GM23338 (cell line): Measurements from ENCODE around the gene TPP2. TPM values are rescaled to one million over a fixed set of nuclear protein-coding genes. Genes with fewer than 3 reads are reported as not detected.
A peak's percentile ranks its signal among the peaks of the same experiment; 100 is the strongest.

Experiments
- ATAC-seq: fragments of 200-7000 bp; cut with Tn5 transposase; 3 replicates; pipeline ENCODE4 v1.9.1; 2020
- DNase-seq: peaks from one replicate; pipeline ENCODE4 v3.0.0-alpha.2; 2015; ENCODE audit warnings: low spot score
- H2AFZ ChIP-seq: fragments of 200-600 bp; sonication (generic); 2 replicates; pipeline ENCODE4 v1.8.0; 2016; ENCODE audit warnings: antibody characterized with exemption, mild to moderate bottlenecking, moderate library complexity
- H3F3A ChIP-seq: fragments of 200-600 bp; sonication (generic); replicated peaks from 2 replicates; pipeline ENCODE4 v1.8.0; 2017; ENCODE audit warnings: antibody characterized with exemption, mixed run types, low read depth
- H3K27ac ChIP-seq: fragments of 200-600 bp; sonication (generic); 2 replicates; pipeline ENCODE4 v1.6.1; 2016; ENCODE audit warnings: low read depth
- H3K27me3 ChIP-seq: fragments of 200-600 bp; sonication (generic); 2 replicates; pipeline ENCODE4 v1.8.0; 2016; ENCODE audit warnings: mild to moderate bottlenecking, mixed run types, moderate library complexity; ENCODE audit not compliant: insufficient read depth
- H3K36me3 ChIP-seq: fragments of 200-600 bp; sonication (generic); 2 replicates; pipeline ENCODE4 v1.8.0; 2016; ENCODE audit warnings: mild to moderate bottlenecking; ENCODE audit not compliant: insufficient read depth
- H3K4me1 ChIP-seq: fragments of 200-600 bp; sonication (generic); 2 replicates; pipeline ENCODE4 v1.8.0; 2016; ENCODE audit warnings: mild to moderate bottlenecking, moderate library complexity; ENCODE audit not compliant: insufficient read depth
- H3K4me2 ChIP-seq: fragments of 200-600 bp; sonication (generic); 2 replicates; pipeline ENCODE4 v1.7.1; 2017; ENCODE audit warnings: mixed run types
- H3K4me3 ChIP-seq: fragments of 200-600 bp; sonication (generic); 2 replicates; pipeline ENCODE4 v1.6.1; 2016; ENCODE audit warnings: mixed run types
- H3K79me2 ChIP-seq: fragments of 200-600 bp; sonication (generic); replicated peaks from 2 replicates; pipeline ENCODE4 v1.8.0; 2017; ENCODE audit warnings: mild to moderate bottlenecking; ENCODE audit not compliant: insufficient read depth
- H3K9me2 ChIP-seq: fragments of 200-600 bp; sonication (generic); 2 replicates; pipeline ENCODE4 v1.8.0; 2017; ENCODE audit not compliant: insufficient read depth
- H4K20me1 ChIP-seq: fragments of 200-600 bp; sonication (generic); replicated peaks from 2 replicates; pipeline ENCODE4 v1.8.0; 2017; ENCODE audit warnings: mild to moderate bottlenecking; ENCODE audit not compliant: insufficient read depth
- H3K27ac Mint-ChIP-seq: 2 replicates; pipeline ENCODE4 v1.8.0; 2020; ENCODE audit warnings: inconsistent platforms, mild to moderate bottlenecking, moderate library complexity, mixed read lengths
- H3K27me3 Mint-ChIP-seq: 3 replicates; pipeline ENCODE4 v1.8.0; 2022; ENCODE audit warnings: low read depth, mild to moderate bottlenecking, moderate library complexity, mixed read lengths, inconsistent platforms; ENCODE audit not compliant: insufficient read depth, poor library complexity
- H3K36me3 Mint-ChIP-seq: 3 replicates; pipeline ENCODE4 v1.8.0; 2021; ENCODE audit warnings: low read depth, mild to moderate bottlenecking, inconsistent platforms, moderate library complexity, mixed read lengths
- H3K4me1 Mint-ChIP-seq: 3 replicates; pipeline ENCODE4 v1.8.0; 2020; ENCODE audit warnings: mild to moderate bottlenecking, inconsistent platforms, mixed read lengths
- H3K4me3 Mint-ChIP-seq: 3 replicates; pipeline ENCODE4 v1.8.0; 2021; ENCODE audit warnings: moderate library complexity, mild to moderate bottlenecking, inconsistent platforms, mixed read lengths
- H3K9me3 Mint-ChIP-seq: 3 replicates; pipeline ENCODE4 v1.8.0; 2020; ENCODE audit warnings: moderate library complexity, mild to moderate bottlenecking, inconsistent platforms, mixed read lengths
- EZH2phosphoT487 ChIP-seq: fragments of 200-600 bp; sonication (generic); IDR thresholded peaks from one replicate; pipeline ENCODE4 v1.8.1; 2018; ENCODE audit warnings: antibody characterized with exemption; ENCODE audit not compliant: unreplicated experiment
- NANOG ChIP-seq: IDR thresholded peaks from 2 replicates; pipeline ENCODE4 v1.6.1; 2016; ENCODE audit warnings: antibody characterized with exemption, borderline replicate concordance
- STAT1 ChIP-seq: IDR thresholded peaks from one replicate; pipeline ENCODE4 v1.6.1; 2016; ENCODE audit warnings: antibody characterized with exemption; ENCODE audit not compliant: unreplicated experiment
- polyA plus RNA-seq: library from polyadenylated mRNA; unstranded; fragments of >200 nt; fragmentation: Nextera tagmentation; extraction: Ambion mirVana; gene quantifications from 2 replicates; pipeline ENCODE4 v1.2.1, GENCODE V29; 2016
- total RNA-seq: library from RNA; depleted of rRNA; stranded (reverse); fragments of >200 nt; shearing (Covaris generic); gene quantifications from 2 replicates; pipeline ENCODE4 v1.2.3, GENCODE V29; 2014
- TF ChIP-seq, protein P1 (sequence below): IDR thresholded peaks from one replicate; pipeline ENCODE4 v1.6.1; 2018; ENCODE audit warnings: antibody characterized with exemption; ENCODE audit not compliant: unreplicated experiment
- TF ChIP-seq, protein P2 (sequence below), 2 experiments: fragments of 200-600 bp in 1 of 2; sonication (generic) in 1 of 2; conservative IDR thresholded peaks; 2 replicates each; pipeline versions ENCODE4 v1.5.1 to v1.6.1; 2016 to 2017; ENCODE audit warnings: antibody characterized with exemption in 2 of 2, low read depth in 2 of 2, mild to moderate bottlenecking in 2 of 2, moderate library complexity in 1 of 2
- TF ChIP-seq, protein P3 (sequence below): IDR thresholded peaks from 2 replicates; pipeline ENCODE4 v1.6.1; 2016; ENCODE audit warnings: antibody characterized with exemption
- TF ChIP-seq, protein P4 (sequence below): fragments of 250-450 bp; sonication (Bioruptor Pico); IDR thresholded peaks from 2 replicates; pipeline ENCODE4 v1.5.0; 2020; ENCODE audit warnings: mild to moderate bottlenecking, moderate library complexity

TPP2 gene
- total and polyA plus RNA-seq, 2 experiments from 2014 or later: 56.6 to 111 TPM

DNA sequence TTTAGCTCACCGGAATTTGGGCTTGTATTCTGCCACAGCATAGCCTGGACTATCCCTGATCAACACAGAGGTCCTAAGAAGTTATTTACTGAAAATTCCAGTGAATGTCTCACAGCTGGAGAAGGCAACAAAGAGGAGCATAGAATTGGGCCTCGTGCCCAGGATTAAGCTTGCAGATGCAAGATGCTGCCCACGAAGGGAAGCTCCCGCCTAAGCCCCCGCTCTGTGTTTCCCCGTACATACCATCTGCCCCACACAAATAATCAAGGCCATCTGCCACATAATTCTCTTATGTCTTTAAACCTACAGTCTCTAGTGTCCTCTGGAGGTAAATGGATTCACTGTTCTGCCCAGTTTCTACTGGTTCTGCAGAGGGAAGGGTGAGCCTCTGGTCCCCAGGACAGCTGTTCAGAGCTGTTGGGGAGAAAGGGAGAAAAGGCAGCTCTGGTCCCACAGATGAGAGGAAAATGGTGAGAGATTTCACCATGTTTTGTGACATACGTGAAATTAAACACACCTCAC lies 7.4 kb upstream of the TPP2 start:
- Histone ChIP-seq H3K4me3 (no peak overlapping the region), H3F3A (no peaks in the 10 kb centered on the region), H3K9me2 (no peaks in the 10 kb centered on the region), H2AFZ (no peak overlapping the region), H3K79me2 (0 out of 2 replicates have a peak, but pooled peaks cover 7% of the 10 kb centered on the region), H3K27me3 (no peaks in the 10 kb centered on the region), H3K4me1 (peaks cover 12% of the 10 kb centered on the region), H3K27ac (no peak overlapping the region), H3K4me2 (no peak overlapping the region), H3K36me3 (no peaks in the 10 kb centered on the region), H4K20me1 (no peaks in the 10 kb centered on the region)
- Mint-ChIP-seq H3K36me3 (no peaks in the 10 kb centered on the region), H3K27ac (no peak overlapping the region), H3K4me1 (peaks cover 15% of the 10 kb centered on the region; the same call in 2 of the 3 replicates), H3K27me3 (no peaks in the 10 kb centered on the region), H3K9me3 (no peaks in the 10 kb centered on the region), H3K4me3 (no peak overlapping the region)
- no peak for TF ChIP-seq NANOG
- TF ChIP-seq, protein P1, sequence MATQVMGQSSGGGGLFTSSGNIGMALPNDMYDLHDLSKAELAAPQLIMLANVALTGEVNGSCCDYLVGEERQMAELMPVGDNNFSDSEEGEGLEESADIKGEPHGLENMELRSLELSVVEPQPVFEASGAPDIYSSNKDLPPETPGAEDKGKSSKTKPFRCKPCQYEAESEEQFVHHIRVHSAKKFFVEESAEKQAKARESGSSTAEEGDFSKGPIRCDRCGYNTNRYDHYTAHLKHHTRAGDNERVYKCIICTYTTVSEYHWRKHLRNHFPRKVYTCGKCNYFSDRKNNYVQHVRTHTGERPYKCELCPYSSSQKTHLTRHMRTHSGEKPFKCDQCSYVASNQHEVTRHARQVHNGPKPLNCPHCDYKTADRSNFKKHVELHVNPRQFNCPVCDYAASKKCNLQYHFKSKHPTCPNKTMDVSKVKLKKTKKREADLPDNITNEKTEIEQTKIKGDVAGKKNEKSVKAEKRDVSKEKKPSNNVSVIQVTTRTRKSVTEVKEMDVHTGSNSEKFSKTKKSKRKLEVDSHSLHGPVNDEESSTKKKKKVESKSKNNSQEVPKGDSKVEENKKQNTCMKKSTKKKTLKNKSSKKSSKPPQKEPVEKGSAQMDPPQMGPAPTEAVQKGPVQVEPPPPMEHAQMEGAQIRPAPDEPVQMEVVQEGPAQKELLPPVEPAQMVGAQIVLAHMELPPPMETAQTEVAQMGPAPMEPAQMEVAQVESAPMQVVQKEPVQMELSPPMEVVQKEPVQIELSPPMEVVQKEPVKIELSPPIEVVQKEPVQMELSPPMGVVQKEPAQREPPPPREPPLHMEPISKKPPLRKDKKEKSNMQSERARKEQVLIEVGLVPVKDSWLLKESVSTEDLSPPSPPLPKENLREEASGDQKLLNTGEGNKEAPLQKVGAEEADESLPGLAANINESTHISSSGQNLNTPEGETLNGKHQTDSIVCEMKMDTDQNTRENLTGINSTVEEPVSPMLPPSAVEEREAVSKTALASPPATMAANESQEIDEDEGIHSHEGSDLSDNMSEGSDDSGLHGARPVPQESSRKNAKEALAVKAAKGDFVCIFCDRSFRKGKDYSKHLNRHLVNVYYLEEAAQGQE: no peak
- no peak for DNase-seq
- no peak for ATAC-seq

DNA sequence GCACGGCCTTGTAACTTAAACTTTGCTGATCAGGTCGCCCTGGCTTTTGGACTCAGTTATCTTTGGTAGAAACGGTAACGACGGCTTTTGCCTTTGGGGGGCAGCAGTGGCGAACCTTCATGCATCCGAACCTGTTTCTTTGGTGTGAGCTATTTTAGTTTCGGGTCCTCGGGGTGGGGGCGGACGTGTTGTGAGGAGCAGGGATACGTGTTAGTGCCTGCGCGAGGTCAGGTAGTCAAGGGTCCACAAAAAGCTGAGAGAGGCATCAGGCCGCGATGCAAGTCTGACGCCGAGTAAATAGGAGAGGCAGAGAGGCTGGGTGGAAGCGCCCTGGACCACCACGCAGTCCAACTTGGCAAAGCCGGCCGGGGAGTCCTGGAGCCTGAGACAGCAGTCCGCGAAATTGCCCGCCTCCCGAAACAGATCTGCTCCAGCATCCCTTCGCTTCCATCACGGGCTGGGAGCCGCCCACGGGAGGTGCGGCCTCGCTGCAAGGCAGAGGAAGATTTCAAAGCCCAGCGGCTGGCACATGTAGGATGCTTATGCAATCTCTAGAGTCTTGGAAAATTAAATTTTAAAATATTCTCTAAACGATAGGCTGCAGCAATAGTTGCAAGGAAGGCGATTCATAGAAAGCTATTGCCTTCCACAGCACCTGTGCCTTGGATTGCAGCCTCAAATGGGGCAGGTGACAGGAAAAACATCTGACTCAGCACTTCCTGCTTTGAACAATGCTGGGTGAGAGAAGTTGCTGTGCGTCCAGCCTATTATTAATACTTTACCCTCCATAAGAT lies 4.6 kb upstream of the TPP2 start:
- H3K4me1 Mint-ChIP-seq: peaks cover 21% of the 10 kb centered on the region; the same call in 2 of the 3 replicates
- Histone ChIP-seq H3K9me2 (no peaks in the 10 kb centered on the region), H3K4me1 (peaks cover 17% of the 10 kb centered on the region), H3K4me2 (peak overlapping the region; percentile 93), H3F3A (no peaks in the 10 kb centered on the region), H4K20me1 (no peaks in the 10 kb centered on the region), H3K27ac (peak overlapping the region; percentile 78), H3K4me3 (peak overlapping the region; percentile 72), H3K36me3 (no peaks in the 10 kb centered on the region), H2AFZ (peak overlapping the region; percentile 48; the same call in 1 of the 2 replicates), H3K27me3 (no peaks in the 10 kb centered on the region), H3K79me2 (peaks cover 22% of the 10 kb centered on the region)
- peak; percentile 95 for DNase-seq
- H3K27ac Mint-ChIP-seq: peak overlapping the region; percentile 98
- no peaks in the 10 kb centered on the region for H3K9me3 Mint-ChIP-seq
- peak; percentile 51 for ATAC-seq
- H3K27me3 Mint-ChIP-seq: peaks cover 5% of the 10 kb centered on the region
- no peaks in the 10 kb centered on the region for H3K36me3 Mint-ChIP-seq
- H3K4me3 Mint-ChIP-seq: peak overlapping the region; percentile 89
- TF ChIP-seq, protein P2, sequence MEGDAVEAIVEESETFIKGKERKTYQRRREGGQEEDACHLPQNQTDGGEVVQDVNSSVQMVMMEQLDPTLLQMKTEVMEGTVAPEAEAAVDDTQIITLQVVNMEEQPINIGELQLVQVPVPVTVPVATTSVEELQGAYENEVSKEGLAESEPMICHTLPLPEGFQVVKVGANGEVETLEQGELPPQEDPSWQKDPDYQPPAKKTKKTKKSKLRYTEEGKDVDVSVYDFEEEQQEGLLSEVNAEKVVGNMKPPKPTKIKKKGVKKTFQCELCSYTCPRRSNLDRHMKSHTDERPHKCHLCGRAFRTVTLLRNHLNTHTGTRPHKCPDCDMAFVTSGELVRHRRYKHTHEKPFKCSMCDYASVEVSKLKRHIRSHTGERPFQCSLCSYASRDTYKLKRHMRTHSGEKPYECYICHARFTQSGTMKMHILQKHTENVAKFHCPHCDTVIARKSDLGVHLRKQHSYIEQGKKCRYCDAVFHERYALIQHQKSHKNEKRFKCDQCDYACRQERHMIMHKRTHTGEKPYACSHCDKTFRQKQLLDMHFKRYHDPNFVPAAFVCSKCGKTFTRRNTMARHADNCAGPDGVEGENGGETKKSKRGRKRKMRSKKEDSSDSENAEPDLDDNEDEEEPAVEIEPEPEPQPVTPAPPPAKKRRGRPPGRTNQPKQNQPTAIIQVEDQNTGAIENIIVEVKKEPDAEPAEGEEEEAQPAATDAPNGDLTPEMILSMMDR (conservative IDR thresholded peaks at IDR 0.05; ENCODE audit: low read depth in 2 of 2): peak; percentile 73 to 82
- TF ChIP-seq NANOG (no peak), STAT1 (no peak), EZH2phosphoT487 (no peak)
- TF ChIP-seq, protein P3, sequence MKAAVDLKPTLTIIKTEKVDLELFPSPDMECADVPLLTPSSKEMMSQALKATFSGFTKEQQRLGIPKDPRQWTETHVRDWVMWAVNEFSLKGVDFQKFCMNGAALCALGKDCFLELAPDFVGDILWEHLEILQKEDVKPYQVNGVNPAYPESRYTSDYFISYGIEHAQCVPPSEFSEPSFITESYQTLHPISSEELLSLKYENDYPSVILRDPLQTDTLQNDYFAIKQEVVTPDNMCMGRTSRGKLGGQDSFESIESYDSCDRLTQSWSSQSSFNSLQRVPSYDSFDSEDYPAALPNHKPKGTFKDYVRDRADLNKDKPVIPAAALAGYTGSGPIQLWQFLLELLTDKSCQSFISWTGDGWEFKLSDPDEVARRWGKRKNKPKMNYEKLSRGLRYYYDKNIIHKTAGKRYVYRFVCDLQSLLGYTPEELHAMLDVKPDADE: no peak
- TF ChIP-seq, protein P4, sequence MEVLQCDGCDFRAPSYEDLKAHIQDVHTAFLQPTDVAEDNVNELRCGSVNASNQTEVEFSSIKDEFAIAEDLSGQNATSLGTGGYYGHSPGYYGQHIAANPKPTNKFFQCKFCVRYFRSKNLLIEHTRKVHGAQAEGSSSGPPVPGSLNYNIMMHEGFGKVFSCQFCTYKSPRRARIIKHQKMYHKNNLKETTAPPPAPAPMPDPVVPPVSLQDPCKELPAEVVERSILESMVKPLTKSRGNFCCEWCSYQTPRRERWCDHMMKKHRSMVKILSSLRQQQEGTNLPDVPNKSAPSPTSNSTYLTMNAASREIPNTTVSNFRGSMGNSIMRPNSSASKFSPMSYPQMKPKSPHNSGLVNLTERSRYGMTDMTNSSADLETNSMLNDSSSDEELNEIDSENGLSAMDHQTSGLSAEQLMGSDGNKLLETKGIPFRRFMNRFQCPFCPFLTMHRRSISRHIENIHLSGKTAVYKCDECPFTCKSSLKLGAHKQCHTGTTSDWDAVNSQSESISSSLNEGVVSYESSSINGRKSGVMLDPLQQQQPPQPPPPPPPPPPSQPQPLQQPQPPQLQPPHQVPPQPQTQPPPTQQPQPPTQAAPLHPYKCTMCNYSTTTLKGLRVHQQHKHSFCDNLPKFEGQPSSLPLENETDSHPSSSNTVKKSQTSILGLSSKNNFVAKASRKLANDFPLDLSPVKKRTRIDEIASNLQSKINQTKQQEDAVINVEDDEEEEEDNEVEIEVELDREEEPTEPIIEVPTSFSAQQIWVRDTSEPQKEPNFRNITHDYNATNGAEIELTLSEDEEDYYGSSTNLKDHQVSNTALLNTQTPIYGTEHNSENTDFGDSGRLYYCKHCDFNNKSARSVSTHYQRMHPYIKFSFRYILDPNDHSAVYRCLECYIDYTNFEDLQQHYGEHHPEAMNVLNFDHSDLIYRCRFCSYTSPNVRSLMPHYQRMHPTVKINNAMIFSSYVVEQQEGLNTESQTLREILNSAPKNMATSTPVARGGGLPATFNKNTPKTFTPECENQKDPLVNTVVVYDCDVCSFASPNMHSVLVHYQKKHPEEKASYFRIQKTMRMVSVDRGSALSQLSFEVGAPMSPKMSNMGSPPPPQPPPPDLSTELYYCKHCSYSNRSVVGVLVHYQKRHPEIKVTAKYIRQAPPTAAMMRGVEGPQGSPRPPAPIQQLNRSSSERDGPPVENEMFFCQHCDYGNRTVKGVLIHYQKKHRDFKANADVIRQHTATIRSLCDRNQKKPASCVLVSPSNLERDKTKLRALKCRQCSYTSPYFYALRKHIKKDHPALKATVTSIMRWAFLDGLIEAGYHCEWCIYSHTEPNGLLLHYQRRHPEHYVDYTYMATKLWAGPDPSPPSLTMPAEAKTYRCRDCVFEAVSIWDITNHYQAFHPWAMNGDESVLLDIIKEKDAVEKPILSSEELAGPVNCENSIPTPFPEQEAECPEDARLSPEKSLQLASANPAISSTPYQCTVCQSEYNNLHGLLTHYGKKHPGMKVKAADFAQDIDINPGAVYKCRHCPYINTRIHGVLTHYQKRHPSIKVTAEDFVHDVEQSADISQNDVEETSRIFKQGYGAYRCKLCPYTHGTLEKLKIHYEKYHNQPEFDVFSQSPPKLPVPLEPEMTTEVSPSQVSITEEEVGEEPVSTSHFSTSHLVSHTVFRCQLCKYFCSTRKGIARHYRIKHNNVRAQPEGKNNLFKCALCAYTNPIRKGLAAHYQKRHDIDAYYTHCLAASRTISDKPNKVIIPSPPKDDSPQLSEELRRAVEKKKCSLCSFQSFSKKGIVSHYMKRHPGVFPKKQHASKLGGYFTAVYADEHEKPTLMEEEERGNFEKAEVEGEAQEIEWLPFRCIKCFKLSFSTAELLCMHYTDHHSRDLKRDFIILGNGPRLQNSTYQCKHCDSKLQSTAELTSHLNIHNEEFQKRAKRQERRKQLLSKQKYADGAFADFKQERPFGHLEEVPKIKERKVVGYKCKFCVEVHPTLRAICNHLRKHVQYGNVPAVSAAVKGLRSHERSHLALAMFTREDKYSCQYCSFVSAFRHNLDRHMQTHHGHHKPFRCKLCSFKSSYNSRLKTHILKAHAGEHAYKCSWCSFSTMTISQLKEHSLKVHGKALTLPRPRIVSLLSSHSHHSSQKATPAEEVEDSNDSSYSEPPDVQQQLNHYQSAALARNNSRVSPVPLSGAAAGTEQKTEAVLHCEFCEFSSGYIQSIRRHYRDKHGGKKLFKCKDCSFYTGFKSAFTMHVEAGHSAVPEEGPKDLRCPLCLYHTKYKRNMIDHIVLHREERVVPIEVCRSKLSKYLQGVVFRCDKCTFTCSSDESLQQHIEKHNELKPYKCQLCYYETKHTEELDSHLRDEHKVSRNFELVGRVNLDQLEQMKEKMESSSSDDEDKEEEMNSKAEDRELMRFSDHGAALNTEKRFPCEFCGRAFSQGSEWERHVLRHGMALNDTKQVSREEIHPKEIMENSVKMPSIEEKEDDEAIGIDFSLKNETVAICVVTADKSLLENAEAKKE (CRISPR knock-in tag): no peak
